ENCODE results near the gene CAPN8.

GRCh38 chr1:223695941-223696340 lies 30.4 kb upstream of the CAPN8 start:
- TF ChIP-seq CTCF (conservative IDR thresholded peaks at IDR 0.05), result no peak
- TF ChIP-seq EZH2 (IDR thresholded peaks at IDR 0.05; ENCODE audit: low read depth), result no peak

Measured in PC-9 (cell line).